HCT116 (cell line): Measurements from ENCODE around the gene KHDC4. TPM values are rescaled to one million over a fixed set of nuclear protein-coding genes. Genes with fewer than 3 reads are reported as not detected.

Experiments used
- CEBPB ChIP-seq: IDR thresholded peaks from 2 replicates; pipeline ENCODE4 v1.6.1; 2012; ENCODE audit warnings: low read depth
- EGR1 ChIP-seq: IDR thresholded peaks from 2 replicates; pipeline ENCODE4 v1.6.1; 2012; ENCODE audit warnings: low read depth
- ELF1 ChIP-seq: IDR thresholded peaks from 2 replicates; pipeline ENCODE4 v1.6.1; 2012; ENCODE audit warnings: low read depth, borderline replicate concordance
- EZH2phosphoT487 ChIP-seq: fragments of 200-600 bp; IDR thresholded peaks from 2 replicates; pipeline ENCODE4 v1.6.1; 2018; ENCODE audit warnings: antibody characterized with exemption, borderline replicate concordance
- JUND ChIP-seq: IDR thresholded peaks from 2 replicates; pipeline ENCODE4 v1.6.1; 2012
- RAD21 ChIP-seq: IDR thresholded peaks from 2 replicates; pipeline ENCODE4 v1.6.1; 2012; ENCODE audit warnings: low read depth, mild to moderate bottlenecking
- SIN3A ChIP-seq: IDR thresholded peaks from 2 replicates; pipeline ENCODE4 v1.6.1; 2012; ENCODE audit warnings: low read depth
- SRF ChIP-seq: IDR thresholded peaks from 2 replicates; pipeline ENCODE4 v1.6.1; 2012; ENCODE audit warnings: low read depth
- TCF7L2 ChIP-seq: IDR thresholded peaks from 2 replicates; pipeline ENCODE4 v1.7.0; 2011; ENCODE audit warnings: borderline replicate concordance, inconsistent platforms; ENCODE audit not compliant: insufficient read depth, insufficient read length; ENCODE audit errors: extremely low read depth
- ZFX ChIP-seq: fragments of 450-650 bp; IDR thresholded peaks from 2 replicates; pipeline ENCODE4 v1.6.1; 2017
- total RNA-seq: library from RNA; stranded (reverse); gene quantifications from one replicate; pipeline ENCODE4 v1.2.1, GENCODE V29; 2021; ENCODE audit not compliant: unreplicated experiment
- TF ChIP-seq, protein P1 (sequence below): IDR thresholded peaks from 2 replicates; pipeline ENCODE4 v1.6.1; 2012; ENCODE audit warnings: low read depth
- TF ChIP-seq, protein P2 (sequence below): IDR thresholded peaks from 2 replicates; pipeline ENCODE4 v1.6.1; 2012
- TF ChIP-seq, protein P3 (sequence below): IDR thresholded peaks from 2 replicates; pipeline ENCODE4 v1.6.1; 2012

The KHDC4 gene
- total RNA-seq, 1 experiment from 2014 or later: 60.7 TPM

DNA sequence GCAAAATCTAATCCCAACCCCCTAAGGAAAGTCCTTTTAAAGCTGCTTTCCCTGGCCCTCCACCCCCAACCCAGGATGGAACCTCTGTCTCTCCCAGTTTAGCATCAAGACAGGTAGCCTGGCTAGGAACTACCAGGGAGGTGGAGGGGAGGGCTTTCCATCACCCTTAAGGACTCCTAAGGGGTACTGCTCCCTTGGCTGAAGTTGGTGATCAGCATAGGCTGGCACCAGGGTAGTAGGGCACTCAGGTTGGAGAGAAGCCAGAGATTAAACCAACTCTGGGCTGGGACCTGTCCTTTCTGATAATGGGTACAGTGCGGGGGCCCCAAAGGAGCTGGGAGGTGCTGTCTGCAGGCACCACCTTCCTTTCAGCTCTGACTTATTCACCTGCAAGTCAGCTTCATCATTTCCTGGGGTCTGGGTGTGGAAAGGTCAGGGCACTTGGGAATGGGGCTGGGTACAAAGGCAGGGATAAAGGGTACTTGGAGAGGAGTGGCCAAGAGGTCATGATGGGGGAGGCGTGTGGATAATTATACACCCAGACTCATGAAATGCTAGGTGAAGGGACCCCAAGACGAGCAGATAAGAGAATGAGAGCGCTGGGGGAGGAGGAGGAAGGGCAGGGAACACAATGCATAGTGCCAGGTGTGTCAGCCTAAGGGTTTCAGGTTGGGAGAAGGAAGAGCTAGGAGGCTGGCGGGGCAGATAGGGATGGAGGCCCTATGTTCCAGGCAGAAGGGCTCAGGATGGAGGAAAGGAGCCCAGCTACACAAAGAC, 42.9 kb upstream of the KHDC4 start (continued):
- TF ChIP-seq, protein P1, sequence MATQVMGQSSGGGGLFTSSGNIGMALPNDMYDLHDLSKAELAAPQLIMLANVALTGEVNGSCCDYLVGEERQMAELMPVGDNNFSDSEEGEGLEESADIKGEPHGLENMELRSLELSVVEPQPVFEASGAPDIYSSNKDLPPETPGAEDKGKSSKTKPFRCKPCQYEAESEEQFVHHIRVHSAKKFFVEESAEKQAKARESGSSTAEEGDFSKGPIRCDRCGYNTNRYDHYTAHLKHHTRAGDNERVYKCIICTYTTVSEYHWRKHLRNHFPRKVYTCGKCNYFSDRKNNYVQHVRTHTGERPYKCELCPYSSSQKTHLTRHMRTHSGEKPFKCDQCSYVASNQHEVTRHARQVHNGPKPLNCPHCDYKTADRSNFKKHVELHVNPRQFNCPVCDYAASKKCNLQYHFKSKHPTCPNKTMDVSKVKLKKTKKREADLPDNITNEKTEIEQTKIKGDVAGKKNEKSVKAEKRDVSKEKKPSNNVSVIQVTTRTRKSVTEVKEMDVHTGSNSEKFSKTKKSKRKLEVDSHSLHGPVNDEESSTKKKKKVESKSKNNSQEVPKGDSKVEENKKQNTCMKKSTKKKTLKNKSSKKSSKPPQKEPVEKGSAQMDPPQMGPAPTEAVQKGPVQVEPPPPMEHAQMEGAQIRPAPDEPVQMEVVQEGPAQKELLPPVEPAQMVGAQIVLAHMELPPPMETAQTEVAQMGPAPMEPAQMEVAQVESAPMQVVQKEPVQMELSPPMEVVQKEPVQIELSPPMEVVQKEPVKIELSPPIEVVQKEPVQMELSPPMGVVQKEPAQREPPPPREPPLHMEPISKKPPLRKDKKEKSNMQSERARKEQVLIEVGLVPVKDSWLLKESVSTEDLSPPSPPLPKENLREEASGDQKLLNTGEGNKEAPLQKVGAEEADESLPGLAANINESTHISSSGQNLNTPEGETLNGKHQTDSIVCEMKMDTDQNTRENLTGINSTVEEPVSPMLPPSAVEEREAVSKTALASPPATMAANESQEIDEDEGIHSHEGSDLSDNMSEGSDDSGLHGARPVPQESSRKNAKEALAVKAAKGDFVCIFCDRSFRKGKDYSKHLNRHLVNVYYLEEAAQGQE: no peak
- TF ChIP-seq SIN3A (no peak), JUND (no peak), SRF (no peak), ZFX (no peak), TCF7L2 (no peak), EZH2phosphoT487 (no peak), EGR1 (no peak), CEBPB (no peak), ELF1 (no peak), RAD21 (no peak)
- TF ChIP-seq, protein P2, sequence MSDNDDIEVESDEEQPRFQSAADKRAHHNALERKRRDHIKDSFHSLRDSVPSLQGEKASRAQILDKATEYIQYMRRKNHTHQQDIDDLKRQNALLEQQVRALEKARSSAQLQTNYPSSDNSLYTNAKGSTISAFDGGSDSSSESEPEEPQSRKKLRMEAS: no peak
- TF ChIP-seq, protein P3, sequence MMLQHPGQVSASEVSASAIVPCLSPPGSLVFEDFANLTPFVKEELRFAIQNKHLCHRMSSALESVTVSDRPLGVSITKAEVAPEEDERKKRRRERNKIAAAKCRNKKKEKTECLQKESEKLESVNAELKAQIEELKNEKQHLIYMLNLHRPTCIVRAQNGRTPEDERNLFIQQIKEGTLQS: no peak
